H1 (cell line): ENCODE data around the gene RPS3. TPM values are rescaled to one million over a fixed set of nuclear protein-coding genes. Genes with fewer than 3 reads are reported as not detected.

Source experiments
- JUND ChIP-seq: IDR thresholded peaks from 2 replicates; pipeline ENCODE4 v1.6.1; 2011; ENCODE audit warnings: mild to moderate bottlenecking, improper control_type of control experiment, low read length
- POLR2AphosphoS5 ChIP-seq: IDR thresholded peaks from 2 replicates; pipeline ENCODE4 v1.6.1; 2011; ENCODE audit warnings: low read depth, low read length
- polyA plus RNA-seq, 7 experiments: library from polyadenylated mRNA; depleted of rRNA in 3 of 7; stranded (reverse) in 5 of 7; unstranded in 2 of 7; fragments of >200 nt in 5 of 7; fragments of 200-250 nt in 2 of 7; gene quantifications; 1 replicate in 5 of 7; 2 replicates in 1 of 7; 4 replicates in 1 of 7; pipeline versions ENCODE4 v1.2.1 to v1.2.3, GENCODE V29; 2011 to 2013; ENCODE audit warnings: missing spikeins in 2 of 7, mixed read lengths in 2 of 7
- total RNA-seq: library from RNA; stranded (reverse); fragmentation: NEBNext Ultra II Directional; extraction: Animal tissue kit (Norgen Biotek cat#: 25700); gene quantifications from 2 replicates; pipeline ENCODE4 v1.2.1, GENCODE V29; 2021
- TF ChIP-seq, protein P1 (sequence below): IDR thresholded peaks from 2 replicates; pipeline ENCODE4 v1.6.1; 2012; ENCODE audit warnings: inconsistent platforms

Gene RPS3
- total and polyA plus RNA-seq, 2 of the 8 experiments (the other 6 are each of a cell fraction or from before 2014, with no cell fraction given): 3,813 to 4,194 TPM

DNA sequence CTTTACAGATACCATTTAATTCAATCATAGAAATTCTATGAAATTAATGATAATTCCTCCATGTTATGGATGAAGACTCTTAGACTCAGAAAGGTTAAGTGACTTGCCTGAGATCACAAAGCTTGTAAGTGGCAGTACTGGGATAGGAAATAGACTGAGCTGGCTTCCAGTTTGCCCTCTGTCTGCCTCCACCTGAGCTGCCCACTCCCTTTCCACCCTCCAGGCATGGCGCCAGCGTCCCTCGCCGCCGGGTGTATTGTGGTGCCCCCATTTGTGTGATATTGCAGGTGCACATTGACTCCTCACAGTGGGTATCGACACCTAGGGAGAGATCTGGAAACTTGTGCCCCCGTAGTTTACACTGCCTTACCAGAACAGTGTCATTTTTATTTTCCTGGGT lies 9.4 kb upstream of the RPS3 start (continued):
- no peak for TF ChIP-seq JUND
- no peak for TF ChIP-seq POLR2AphosphoS5
- TF ChIP-seq, protein P1, sequence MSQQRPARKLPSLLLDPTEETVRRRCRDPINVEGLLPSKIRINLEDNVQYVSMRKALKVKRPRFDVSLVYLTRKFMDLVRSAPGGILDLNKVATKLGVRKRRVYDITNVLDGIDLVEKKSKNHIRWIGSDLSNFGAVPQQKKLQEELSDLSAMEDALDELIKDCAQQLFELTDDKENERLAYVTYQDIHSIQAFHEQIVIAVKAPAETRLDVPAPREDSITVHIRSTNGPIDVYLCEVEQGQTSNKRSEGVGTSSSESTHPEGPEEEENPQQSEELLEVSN: no peak
